PC-9 (cell line): ENCODE results near the gene DST.

ENCODE experiments used
- EZH2 ChIP-seq: fragments of 200-600 bp; sonication (generic); IDR thresholded peaks from 2 replicates; pipeline ENCODE4 v1.8.0; 2017; ENCODE audit warnings: antibody characterized with exemption, low read depth
- TF ChIP-seq, protein P1 (sequence below): fragments of 200-600 bp; sonication (generic); conservative IDR thresholded peaks from 2 replicates; pipeline ENCODE4 v1.6.1; 2017; ENCODE audit warnings: mixed run types, antibody characterized with exemption, mild to moderate bottlenecking, moderate library complexity

DNA sequence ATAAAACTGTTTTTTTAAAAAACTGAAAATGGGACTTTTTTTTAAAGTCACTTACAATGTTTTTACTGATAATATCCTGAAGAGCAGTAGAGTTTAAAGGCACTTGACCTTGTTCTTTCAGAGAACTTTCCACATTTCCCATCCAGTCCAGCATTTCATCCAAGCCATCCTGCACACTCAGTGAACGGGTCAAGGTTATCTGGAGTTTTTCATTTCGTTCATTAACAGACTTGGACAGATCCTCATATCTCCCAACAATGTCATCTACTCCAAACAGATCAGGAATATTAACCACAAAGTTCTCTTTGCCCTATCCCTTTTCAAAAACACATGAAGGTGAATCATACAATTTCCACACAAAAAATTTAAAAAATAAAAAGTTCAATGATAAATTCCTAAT is 69.1 kb downstream of the DST start:
- TF ChIP-seq, protein P1, sequence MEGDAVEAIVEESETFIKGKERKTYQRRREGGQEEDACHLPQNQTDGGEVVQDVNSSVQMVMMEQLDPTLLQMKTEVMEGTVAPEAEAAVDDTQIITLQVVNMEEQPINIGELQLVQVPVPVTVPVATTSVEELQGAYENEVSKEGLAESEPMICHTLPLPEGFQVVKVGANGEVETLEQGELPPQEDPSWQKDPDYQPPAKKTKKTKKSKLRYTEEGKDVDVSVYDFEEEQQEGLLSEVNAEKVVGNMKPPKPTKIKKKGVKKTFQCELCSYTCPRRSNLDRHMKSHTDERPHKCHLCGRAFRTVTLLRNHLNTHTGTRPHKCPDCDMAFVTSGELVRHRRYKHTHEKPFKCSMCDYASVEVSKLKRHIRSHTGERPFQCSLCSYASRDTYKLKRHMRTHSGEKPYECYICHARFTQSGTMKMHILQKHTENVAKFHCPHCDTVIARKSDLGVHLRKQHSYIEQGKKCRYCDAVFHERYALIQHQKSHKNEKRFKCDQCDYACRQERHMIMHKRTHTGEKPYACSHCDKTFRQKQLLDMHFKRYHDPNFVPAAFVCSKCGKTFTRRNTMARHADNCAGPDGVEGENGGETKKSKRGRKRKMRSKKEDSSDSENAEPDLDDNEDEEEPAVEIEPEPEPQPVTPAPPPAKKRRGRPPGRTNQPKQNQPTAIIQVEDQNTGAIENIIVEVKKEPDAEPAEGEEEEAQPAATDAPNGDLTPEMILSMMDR: no peak
- TF ChIP-seq EZH2: no peak
